SH-SY5Y (cell line): ENCODE measurements around the gene TMEM209.

ENCODE experiments used
- GATA2 ChIP-seq: IDR thresholded peaks from 2 replicates; pipeline ENCODE4 v1.6.1; 2011; ENCODE audit warnings: mild to moderate bottlenecking, low read depth, low read length
- GATA3 ChIP-seq: IDR thresholded peaks from 2 replicates; pipeline ENCODE4 v1.6.1; 2011; ENCODE audit warnings: low read depth, mild to moderate bottlenecking, low read length, moderate library complexity

GRCh38 chr7:130234078-130234477, 28.9 kb upstream of the TMEM209 start:
- no peak for TF ChIP-seq GATA2
- no peak for TF ChIP-seq GATA3
